Stimulated activated effector memory CD8-positive, alpha-beta T cell treated with anti-CD3 and anti-CD28 coated beads, Interleukin-12 subunit alpha, Interleukin-12 subunit beta, amount 100 ng/mL, for 72 hours (primary cell): Measurements from ENCODE around the gene UVRAG.

Experiments used
- ATAC-seq: fragments of 150-1000 bp; cut with Tn5 transposase; 2 replicates; pipeline ENCODE4 v1.10.0; 2021
- DNase-seq, 2 donors: peaks; one replicate each; pipeline ENCODE4 v3.0.0; 2021 to 2022; ENCODE audit warnings: low spot score in 2 of 2
- H3K27ac Mint-ChIP-seq: one replicate; pipeline ENCODE4 v1.8.0; 2022; ENCODE audit warnings: mild to moderate bottlenecking, mixed read lengths
- H3K36me3 Mint-ChIP-seq: one replicate; pipeline ENCODE4 v1.8.0; 2022; ENCODE audit warnings: mild to moderate bottlenecking, mixed read lengths
- H3K4me1 Mint-ChIP-seq: one replicate; pipeline ENCODE4 v1.8.0; 2022; ENCODE audit warnings: mixed read lengths
- H3K4me3 Mint-ChIP-seq: one replicate; pipeline ENCODE4 v1.8.0; 2022; ENCODE audit warnings: mild to moderate bottlenecking, mixed read lengths
- H3K9me3 Mint-ChIP-seq: one replicate; pipeline ENCODE4 v1.8.0; 2022; ENCODE audit warnings: mixed read lengths

Gene UVRAG

GRCh38 chr11:76159983-76160661 is 345.1 kb downstream of the UVRAG start:
- ATAC-seq, result no peak
- no peaks in the 10 kb centered on the region for H3K36me3 Mint-ChIP-seq
- no peak overlapping the region for H3K4me3 Mint-ChIP-seq
- H3K27ac Mint-ChIP-seq, result no peak overlapping the region
- H3K4me1 Mint-ChIP-seq, result peaks cover 5% of the 10 kb centered on the region
- DNase-seq, result no peak
- H3K9me3 Mint-ChIP-seq, result no peaks in the 10 kb centered on the region

GRCh38 chr11:76160856-76161255 is 345.8 kb downstream of the UVRAG start:
- ATAC-seq (no peak), DNase-seq (no peak)
- H3K4me3 Mint-ChIP-seq, result no peak overlapping the region
- no peaks in the 10 kb centered on the region for H3K9me3 Mint-ChIP-seq
- no peak overlapping the region for H3K27ac Mint-ChIP-seq
- no peaks in the 10 kb centered on the region for H3K36me3 Mint-ChIP-seq
- peaks cover 5% of the 10 kb centered on the region for H3K4me1 Mint-ChIP-seq

GRCh38 chr11:76161261-76161961 is 346.4 kb downstream of the UVRAG start:
- no peak for DNase-seq
- Mint-ChIP-seq H3K4me1 (peaks cover 10% of the 10 kb centered on the region), H3K9me3 (no peaks in the 10 kb centered on the region), H3K27ac (no peak overlapping the region), H3K4me3 (no peak overlapping the region), H3K36me3 (no peaks in the 10 kb centered on the region)
- peak; percentile 33 for ATAC-seq

DNA sequence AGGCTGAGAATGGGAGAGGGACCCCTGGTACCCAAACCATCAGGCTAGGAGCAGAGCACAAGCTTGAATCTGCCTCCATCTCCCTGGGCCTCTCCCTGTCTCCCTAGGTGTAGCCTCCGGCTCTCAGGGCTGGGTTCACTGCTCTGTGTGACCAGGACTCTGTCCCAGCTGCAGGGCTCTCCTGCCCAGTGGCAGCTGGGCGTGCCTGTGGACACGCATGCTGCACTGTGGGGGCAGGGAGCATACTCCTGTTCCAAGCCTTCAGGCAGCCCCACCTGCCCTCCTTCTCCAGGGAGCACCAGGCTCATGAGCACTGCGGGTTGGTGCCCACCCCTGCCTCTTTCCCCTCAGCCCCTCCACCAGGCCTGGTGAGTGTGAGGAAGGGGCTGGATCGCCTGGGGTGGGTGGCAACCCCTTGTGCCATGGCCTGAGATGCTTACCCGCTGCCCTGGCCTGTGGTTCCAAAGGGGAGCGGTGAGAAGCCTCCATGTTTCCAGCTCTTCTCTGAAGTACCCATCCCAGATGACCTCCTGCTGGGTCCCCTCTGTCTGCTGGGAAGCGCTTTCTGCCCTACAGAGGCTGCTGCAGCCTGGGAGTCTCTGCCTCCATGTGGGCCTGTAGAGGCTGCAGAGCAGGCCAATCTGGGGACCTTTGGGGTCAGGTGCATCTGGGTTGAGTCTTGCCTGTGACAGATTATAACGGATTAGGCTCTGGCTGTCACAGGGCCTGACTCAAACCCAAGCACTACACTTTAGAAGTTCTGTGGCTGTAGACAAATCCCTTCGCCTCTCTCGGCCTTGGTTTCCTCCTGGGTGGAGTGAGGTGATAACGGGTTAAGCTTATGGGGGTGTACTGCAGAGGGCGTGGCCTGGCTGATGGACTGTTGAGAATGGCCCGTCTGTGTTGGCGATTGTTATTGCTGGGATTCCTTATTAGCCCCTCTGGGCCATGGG is 347.6 kb downstream of the UVRAG start:
- Mint-ChIP-seq H3K9me3 (no peaks in the 10 kb centered on the region), H3K27ac (peak overlapping the region; percentile 71), H3K4me3 (no peak overlapping the region), H3K36me3 (no peaks in the 10 kb centered on the region), H3K4me1 (peaks cover 22% of the 10 kb centered on the region)
- DNase-seq (no peak), ATAC-seq (no peak)

- peaks cover 22% of the 10 kb centered on the region for H3K4me1 Mint-ChIP-seq
- no peaks in the 10 kb centered on the region for H3K9me3 Mint-ChIP-seq
- H3K36me3 Mint-ChIP-seq, result no peaks in the 10 kb centered on the region
- ATAC-seq, result no peak
- no peak for DNase-seq
- no peak overlapping the region for H3K4me3 Mint-ChIP-seq
- H3K27ac Mint-ChIP-seq, result peak overlapping the region; percentile 71
These were observed 348.4 kb downstream of the UVRAG start for GRCh38 chr11:76163289-76163880.

GRCh38 chr11:76164081-76164480 is 349.1 kb downstream of the UVRAG start:
- no peak for ATAC-seq
- H3K4me1 Mint-ChIP-seq, result peaks cover 22% of the 10 kb centered on the region
- H3K9me3 Mint-ChIP-seq, result no peaks in the 10 kb centered on the region
- peak overlapping the region; percentile 71 for H3K27ac Mint-ChIP-seq
- H3K36me3 Mint-ChIP-seq, result no peaks in the 10 kb centered on the region
- no peak overlapping the region for H3K4me3 Mint-ChIP-seq
- DNase-seq, result no peak

GRCh38 chr11:76164861-76165751 is 350.1 kb downstream of the UVRAG start:
- Mint-ChIP-seq H3K36me3 (no peaks in the 10 kb centered on the region), H3K9me3 (no peaks in the 10 kb centered on the region), H3K27ac (no peak overlapping the region), H3K4me3 (no peak overlapping the region), H3K4me1 (peaks cover 22% of the 10 kb centered on the region)
- ATAC-seq (no peak), DNase-seq (no peak)

- Mint-ChIP-seq H3K36me3 (no peaks in the 10 kb centered on the region), H3K9me3 (no peaks in the 10 kb centered on the region), H3K4me1 (peaks cover 22% of the 10 kb centered on the region), H3K27ac (peak overlapping the region; percentile 73), H3K4me3 (no peak overlapping the region)
- peak; percentile 93 for ATAC-seq
- peak in 1 of 2 donors; percentile 75 for DNase-seq
These were observed 351.3 kb downstream of the UVRAG start for GRCh38 chr11:76166314-76166713.

- Mint-ChIP-seq H3K4me3 (no peak overlapping the region), H3K36me3 (no peaks in the 10 kb centered on the region), H3K9me3 (no peaks in the 10 kb centered on the region), H3K27ac (peak overlapping the region; percentile 73), H3K4me1 (peaks cover 16% of the 10 kb centered on the region)
- ATAC-seq (no peak), DNase-seq (no peak)
These were observed 352.6 kb downstream of the UVRAG start for GRCh38 chr11:76167590-76167989.

DNA sequence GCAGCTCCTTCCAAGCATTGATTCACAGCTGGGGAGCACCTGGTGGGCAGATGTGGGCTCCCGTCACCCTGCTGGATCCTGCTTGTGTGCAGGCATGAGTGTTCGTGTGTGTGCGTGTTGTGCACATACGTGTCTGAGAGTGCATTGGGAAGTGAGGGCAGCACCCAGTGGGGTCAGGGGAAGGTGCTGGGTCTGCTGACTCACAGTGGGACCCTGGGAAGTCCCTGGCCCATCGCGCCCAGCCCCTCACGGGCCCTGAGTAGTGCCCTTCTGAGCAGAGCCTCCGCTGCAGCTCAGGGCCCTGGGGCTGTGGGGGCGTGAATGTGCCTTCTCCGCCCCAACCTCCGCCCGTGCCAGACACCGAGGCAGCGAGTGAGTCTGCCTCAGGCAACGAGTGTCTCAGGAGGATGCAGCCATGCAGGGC is 354.5 kb downstream of the UVRAG start:
- Mint-ChIP-seq H3K4me1 (peaks cover 32% of the 10 kb centered on the region), H3K4me3 (no peak overlapping the region), H3K36me3 (no peaks in the 10 kb centered on the region), H3K27ac (no peak overlapping the region), H3K9me3 (no peaks in the 10 kb centered on the region)
- peak; percentile 2 for ATAC-seq
- no peak for DNase-seq

GRCh38 chr11:76170468-76170867 is 355.5 kb downstream of the UVRAG start:
- Mint-ChIP-seq H3K9me3 (no peaks in the 10 kb centered on the region), H3K4me3 (no peak overlapping the region), H3K27ac (no peak overlapping the region), H3K4me1 (peaks cover 34% of the 10 kb centered on the region), H3K36me3 (no peaks in the 10 kb centered on the region)
- DNase-seq, result no peak
- no peak for ATAC-seq

- ATAC-seq (no peak), DNase-seq (no peak)
- Mint-ChIP-seq H3K9me3 (no peaks in the 10 kb centered on the region), H3K27ac (peak overlapping the region; percentile 56), H3K4me1 (peaks cover 24% of the 10 kb centered on the region), H3K36me3 (no peaks in the 10 kb centered on the region), H3K4me3 (no peak overlapping the region)
These were observed 357.6 kb downstream of the UVRAG start for GRCh38 chr11:76172583-76172982.

DNA sequence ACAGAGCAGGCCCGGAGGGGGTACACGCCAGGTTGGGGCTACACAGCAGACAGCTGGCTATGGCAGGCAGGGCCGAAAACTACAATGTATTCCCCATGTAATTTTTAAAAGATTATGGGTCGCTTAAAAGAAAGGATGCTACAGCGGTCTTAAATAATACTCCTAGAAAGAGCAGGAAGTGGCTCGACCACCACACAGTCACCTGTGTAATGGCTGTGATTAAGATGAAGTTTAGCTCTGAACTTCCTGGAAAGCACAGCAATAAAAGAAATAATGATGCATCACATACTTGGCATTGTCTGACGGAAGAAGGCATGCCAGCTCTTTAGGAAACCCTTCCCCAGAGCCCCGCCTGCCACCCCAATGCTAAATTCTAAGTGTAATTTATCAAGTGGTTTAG is 358.7 kb downstream of the UVRAG start:
- Mint-ChIP-seq H3K36me3 (no peaks in the 10 kb centered on the region), H3K9me3 (no peaks in the 10 kb centered on the region), H3K27ac (peak overlapping the region; percentile 56), H3K4me3 (no peak overlapping the region), H3K4me1 (peaks cover 24% of the 10 kb centered on the region)
- DNase-seq (no peak), ATAC-seq (peak; percentile 62)

DNA sequence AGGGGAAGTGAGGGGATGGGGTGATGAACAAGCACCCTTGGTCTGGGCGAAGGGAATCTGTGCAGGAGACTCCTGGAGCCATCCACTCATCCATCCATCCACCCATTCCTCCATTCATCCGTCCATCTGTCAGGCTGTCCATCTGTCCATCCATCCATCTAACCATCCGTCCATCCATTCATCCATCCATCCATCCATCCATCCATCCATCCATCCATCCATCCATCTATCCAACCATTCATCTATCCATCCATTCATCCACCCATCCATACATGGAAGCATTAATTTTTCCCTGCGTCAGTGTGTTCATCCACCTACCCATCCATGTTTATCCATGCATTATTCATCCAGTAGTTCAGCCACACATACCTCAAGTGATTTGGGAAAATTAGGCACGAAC is 359.3 kb downstream of the UVRAG start:
- H3K4me3 Mint-ChIP-seq, result no peak overlapping the region
- DNase-seq, result no peak
- H3K27ac Mint-ChIP-seq, result no peak overlapping the region
- H3K9me3 Mint-ChIP-seq, result no peaks in the 10 kb centered on the region
- ATAC-seq, result no peak
- H3K4me1 Mint-ChIP-seq, result peaks cover 24% of the 10 kb centered on the region
- H3K36me3 Mint-ChIP-seq, result no peaks in the 10 kb centered on the region
